NCI-H774 (cell line): ENCODE measurements around the gene TNFAIP3.
"Not testable (repeated sequence)": the region's sequence is repeated elsewhere in the genome, so short reads cannot be mapped to it uniquely, and the experiment has no call there.

ENCODE experiments used
- DNase-seq: peaks from one replicate; lab custom pipeline; 2025; lab: John Stamatoyannopoulos, UW

The TNFAIP3 gene

DNA sequence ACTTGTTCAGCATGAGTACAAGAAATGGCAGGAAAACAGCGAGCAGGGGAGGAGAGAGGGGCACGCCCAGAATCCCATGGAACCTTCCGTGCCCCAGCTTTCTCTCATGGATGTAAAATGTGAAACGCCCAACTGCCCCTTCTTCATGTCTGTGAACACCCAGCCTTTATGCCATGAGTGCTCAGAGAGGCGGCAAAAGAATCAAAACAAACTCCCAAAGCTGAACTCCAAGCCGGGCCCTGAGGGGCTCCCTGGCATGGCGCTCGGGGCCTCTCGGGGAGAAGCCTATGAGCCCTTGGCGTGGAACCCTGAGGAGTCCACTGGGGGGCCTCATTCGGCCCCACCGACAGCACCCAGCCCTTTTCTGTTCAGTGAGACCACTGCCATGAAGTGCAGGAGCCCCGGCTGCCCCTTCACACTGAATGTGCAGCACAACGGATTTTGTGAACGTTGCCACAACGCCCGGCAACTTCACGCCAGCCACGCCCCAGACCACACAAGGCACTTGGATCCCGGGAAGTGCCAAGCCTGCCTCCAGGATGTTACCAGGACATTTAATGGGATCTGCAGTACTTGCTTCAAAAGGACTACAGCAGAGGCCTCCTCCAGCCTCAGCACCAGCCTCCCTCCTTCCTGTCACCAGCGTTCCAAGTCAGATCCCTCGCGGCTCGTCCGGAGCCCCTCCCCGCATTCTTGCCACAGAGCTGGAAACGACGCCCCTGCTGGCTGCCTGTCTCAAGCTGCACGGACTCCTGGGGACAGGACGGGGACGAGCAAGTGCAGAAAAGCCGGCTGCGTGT is 11.6 kb downstream of the TNFAIP3 start:
- no peak for DNase-seq

DNA sequence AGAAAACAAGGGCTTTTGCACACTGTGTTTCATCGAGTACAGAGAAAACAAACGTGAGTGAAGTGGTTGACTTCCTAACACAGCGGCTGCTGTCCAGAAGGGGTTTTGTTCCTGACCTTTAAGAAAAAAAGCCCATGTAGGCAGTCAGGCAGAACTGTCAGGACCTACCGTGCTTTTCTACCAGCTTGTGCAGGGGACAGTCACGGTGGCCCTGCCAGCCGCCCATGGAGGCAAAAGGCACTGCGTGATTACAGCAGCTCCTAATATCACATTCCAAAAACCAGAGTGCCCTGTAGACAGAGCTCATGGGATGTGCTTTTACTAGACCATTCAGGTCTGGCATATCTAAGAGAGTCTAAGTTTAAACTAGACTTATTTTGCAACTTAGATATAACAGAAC is 12.2 kb downstream of the TNFAIP3 start:
- DNase-seq = no peak

DNA sequence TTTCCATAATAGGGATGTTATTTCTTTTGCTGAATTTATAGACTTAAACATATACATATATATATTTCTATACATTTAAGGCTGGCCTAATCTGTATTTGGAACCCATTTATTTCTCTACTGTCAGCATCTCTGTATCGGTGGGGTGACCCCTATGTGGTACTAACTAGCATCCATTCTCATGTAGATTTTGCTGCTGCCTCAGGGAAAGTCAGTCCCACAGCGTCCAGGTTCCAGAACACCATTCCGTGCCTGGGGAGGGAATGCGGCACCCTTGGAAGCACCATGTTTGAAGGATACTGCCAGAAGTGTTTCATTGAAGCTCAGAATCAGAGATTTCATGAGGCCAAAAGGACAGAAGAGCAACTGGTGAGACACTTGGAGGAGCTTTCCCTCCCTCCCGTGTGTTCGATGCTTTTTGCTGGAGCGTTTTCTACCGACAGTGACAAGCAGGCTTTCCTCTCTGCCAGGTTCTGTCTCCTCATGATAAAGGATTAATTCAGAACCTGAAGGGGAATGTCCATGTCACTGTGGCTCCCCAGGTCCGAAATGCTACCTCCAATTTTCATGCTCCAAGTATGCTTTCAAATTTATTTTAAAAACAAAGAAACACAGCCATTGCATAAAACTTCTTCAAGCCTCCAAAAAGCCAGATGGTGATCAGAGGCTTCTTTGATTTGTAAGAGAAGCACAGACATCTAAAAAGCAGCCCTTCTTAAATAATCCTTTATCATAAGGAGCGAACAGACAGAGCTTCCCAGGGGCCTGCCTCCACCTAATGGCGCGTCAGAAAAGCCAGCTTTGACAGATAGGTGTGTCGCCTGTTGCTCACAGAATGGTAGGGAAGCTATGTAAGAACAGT is 13.1 kb downstream of the TNFAIP3 start:
- DNase-seq = no peak

DNA sequence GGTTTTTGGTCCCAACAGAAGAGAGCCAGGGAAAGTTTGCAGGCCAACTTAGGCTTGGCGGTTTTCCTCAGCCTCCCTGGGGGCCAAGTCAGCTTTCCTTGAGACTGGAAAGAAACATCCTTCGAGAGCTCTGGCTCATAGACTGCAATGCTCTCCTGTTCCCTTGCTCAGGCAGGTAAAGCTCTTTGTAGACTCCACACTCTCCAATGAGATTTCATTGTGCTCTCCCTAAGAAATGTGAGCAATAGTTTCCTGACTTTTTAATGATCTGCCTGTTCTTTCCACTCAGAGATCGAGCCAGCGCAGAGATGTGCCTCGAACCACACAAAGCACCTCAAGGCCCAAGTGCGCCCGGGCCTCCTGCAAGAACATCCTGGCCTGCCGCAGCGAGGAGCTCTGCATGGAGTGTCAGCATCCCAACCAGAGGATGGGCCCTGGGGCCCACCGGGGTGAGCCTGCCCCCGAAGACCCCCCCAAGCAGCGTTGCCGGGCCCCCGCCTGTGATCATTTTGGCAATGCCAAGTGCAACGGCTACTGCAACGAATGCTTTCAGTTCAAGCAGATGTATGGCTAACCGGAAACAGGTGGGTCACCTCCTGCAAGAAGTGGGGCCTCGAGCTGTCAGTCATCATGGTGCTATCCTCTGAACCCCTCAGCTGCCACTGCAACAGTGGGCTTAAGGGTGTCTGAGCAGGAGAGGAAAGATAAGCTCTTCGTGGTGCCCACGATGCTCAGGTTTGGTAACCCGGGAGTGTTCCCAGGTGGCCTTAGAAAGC is 13.9 kb downstream of the TNFAIP3 start:
- DNase-seq = no peak

DNA sequence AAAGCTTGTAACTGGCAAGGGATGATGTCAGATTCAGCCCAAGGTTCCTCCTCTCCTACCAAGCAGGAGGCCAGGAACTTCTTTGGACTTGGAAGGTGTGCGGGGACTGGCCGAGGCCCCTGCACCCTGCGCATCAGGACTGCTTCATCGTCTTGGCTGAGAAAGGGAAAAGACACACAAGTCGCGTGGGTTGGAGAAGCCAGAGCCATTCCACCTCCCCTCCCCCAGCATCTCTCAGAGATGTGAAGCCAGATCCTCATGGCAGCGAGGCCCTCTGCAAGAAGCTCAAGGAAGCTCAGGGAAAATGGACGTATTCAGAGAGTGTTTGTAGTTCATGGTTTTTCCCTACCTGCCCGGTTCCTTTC is 14.4 kb downstream of the TNFAIP3 start:
- DNase-seq = no peak

DNA sequence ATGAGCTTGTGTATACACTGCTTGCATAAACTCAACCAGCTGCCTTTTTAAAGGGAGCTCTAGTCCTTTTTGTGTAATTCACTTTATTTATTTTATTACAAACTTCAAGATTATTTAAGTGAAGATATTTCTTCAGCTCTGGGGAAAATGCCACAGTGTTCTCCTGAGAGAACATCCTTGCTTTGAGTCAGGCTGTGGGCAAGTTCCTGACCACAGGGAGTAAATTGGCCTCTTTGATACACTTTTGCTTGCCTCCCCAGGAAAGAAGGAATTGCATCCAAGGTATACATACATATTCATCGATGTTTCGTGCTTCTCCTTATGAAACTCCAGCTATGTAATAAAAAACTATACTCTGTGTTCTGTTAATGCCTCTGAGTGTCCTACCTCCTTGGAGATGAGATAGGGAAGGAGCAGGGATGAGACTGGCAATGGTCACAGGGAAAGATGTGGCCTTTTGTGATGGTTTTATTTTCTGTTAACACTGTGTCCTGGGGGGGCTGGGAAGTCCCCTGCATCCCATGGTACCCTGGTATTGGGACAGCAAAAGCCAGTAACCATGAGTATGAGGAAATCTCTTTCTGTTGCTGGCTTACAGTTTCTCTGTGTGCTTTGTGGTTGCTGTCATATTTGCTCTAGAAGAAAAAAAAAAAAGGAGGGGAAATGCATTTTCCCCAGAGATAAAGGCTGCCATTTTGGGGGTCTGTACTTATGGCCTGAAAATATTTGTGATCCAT is 15.3 kb downstream of the TNFAIP3 start:
- no peak for DNase-seq

DNA sequence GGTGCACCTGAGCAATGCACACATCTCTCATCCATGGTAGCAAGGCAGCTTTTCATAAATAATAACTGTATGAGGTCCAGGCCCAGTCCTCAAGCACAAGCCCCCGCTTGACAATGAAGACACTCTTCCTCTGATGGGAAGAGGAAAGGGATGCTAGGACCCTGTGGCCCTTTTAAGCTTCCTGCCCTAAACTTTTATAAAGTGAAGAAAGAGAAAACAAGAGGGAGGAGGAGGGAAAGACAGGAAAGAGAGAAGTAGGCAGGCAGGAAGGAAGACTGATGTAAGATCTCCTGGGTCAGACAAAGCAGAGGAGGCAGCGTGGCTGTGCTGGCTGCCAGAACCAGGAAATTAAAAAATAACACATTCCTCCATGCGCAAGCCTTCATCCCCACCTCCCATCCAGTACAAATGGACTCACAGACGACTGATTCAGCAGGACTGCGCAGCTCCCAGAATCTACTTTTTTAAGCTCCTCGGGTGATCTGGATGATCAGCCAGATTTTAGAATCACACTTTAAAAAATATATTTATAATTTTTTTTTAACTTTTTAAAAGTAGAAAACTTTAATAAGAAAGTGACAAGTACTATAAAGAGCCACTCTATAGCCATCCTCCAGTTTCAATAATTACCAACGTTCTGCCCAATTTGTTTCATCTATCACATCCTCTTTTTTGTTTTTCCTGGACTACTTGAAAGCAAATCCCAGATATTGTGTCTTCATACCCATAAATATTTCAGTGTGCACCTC is 16.5 kb downstream of the TNFAIP3 start:
- no peak for DNase-seq

DNA sequence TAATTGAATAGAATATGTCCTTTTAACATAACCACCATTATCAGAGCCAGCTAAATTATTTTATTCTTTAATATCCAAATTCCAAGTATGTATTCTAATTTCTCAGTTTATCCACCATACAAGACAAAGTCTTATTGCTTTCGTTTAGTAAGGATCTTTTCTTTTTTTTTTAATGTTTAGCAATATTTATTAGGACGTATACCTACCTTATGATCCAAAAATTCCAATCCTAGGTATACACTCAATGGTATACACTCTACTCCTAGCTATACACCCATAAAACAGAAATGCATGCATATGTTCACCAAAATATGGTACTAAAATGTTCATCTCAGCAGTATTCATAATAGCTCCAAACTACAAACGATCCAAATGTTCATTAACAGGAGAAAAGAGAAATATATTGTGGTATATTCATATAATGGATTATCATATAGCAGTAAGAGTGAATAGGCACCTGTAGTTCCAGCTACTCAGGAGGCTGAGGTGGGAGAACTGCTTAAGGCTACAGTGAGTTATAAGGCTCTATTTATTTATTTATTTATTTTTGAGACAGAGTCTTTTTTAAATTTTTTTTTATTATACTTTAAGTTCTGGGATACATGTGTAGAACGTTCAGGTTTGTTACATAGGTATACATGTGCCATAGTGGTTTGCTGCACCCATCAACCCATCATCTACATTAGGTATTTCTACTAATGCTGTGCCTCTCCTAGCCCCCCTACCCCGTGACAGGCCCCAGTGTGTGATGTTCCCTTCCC is 17.3 kb downstream of the TNFAIP3 start:
- no peak for DNase-seq

DNA sequence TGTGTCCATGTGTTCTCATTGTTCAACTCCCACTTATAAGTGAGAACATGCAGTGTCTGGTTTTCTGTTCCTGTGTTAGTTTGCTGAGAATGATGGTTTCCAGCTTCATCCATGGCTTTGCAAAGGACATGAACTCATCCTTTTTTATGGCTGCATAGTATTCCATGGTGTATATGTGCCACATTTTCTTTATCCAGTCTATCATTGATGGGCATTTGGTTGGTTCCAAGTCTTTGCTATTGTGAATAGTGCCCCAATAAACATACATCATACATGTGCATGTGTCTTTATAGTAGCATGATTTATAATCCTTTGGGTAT is 17.8 kb downstream of the TNFAIP3 start:
- DNase-seq = not testable (repeated sequence)

DNA sequence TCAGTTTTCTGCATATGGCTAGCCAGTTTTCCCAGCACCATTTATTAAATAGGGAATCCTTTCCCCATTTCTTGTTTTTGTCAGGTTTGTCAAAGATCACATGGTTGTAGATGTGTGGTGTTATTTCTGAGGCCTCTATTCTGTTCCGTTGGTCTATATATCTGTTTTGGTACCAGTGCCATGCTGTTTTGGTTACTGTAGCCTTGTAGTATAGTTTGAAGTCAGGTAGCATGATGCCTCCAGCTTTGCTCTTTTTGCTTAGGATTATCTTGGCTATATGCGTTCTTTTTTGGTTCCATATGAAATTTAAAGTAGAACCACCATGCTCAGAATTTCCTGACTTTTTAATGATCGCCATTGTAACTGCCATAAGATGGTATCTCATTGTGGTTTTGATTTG is 19.2 kb downstream of the TNFAIP3 start:
- not testable (repeated sequence) for DNase-seq

DNA sequence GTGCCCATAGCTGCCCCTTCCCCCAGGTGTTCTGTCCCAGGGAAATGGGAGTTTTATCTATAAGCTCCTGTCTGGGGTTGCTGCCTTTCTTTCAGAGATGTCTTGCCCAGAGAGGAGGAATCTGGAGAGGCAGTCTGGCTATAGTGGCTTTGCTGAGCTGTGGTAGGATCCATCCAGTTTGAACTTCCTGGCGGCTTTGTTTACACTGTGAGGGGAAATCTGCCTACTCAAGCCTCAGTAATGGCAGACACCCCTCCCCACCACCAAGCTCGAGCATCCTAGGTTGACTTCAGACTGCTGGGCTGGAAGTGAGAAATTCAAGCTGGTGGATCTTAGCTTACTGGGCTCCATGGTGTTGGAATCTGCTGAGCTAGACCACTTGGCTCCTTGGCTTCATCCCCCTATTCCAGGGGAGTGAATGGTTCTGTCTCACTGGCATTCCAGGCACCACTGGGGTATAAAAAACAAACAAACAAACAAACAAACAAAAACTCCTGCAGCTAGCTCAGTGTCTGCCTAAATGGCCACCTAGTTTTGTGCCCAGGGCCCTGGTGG is 24.0 kb downstream of the TNFAIP3 start:
- DNase-seq = no peak

DNA sequence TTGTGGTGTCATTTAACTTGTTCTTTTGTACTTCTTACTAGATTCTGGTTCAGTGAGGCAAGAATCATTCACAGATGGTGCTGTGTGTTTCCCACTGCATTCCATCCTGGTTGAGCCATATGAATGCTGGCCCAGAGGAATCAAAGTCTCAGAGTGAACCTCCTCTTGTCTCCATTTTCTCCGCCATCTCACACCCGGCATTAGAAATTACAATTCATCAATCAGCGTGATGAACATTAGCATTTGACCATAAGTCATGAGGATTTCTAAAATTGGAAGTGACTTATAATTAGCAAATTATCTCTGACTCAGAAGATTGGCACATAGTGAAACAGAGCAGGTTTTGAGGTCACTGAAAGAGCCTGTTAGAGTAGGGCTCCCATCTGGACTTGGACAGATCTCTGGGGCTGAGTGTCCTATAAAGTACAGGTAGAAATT is 25.2 kb downstream of the TNFAIP3 start:
- DNase-seq = no peak

DNA sequence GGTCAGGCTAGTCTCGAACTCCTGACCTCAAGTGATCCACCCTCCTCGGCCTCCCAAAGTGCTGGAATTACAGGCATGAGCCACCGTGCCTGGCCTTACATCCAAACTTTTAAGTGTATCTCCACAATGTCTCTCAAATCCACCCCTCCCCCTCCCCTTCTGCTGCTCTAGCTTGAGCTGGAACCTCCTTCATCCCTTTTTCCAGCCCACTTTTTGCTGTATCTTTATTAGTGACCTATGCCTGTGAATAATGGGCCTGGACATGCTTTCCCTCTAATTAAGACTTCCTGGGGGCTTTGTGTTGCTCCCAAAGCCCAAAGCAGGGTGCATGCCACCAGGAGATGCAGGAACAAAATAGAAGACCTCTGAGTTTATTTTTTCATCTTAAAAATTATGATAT is 26.1 kb downstream of the TNFAIP3 start:
- DNase-seq = no peak

DNA sequence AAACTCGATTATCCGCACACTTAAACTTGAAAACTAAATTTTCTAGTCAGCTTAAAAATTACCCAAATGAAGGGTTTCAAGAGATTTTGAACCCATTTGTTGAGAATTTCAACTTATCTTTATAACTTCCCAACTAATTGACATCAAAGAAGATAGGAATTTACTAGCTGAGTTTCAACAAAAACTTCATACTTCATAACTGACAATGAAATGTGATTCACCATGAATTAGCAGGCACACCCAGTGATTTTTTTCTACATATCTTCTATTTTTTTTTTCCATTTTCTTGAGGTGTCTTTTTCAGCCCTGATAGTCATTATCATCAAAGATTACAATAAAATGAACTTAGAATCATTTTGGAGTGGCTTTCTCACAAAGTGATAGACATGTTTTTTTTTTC is 26.7 kb downstream of the TNFAIP3 start:
- DNase-seq = no peak

DNA sequence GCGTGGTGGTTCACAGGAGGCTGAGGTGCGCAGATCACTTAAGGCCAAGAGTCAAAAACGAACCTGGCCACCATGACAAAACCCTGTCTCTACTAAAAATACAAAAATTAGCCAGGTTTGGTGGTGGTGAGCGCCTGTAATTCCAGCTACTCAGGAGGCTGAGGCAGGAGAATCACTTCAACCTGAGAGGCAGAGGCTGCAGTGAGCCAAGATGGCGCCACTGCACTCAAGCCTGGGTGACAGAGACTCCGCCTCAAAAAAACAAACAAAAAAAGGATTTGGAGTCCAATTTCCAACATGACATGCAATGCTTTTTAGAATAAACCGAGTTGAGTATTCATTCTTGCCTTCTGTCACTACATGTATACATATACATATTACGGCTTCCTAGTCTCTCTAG is 27.3 kb downstream of the TNFAIP3 start:
- not testable (repeated sequence) for DNase-seq

DNA sequence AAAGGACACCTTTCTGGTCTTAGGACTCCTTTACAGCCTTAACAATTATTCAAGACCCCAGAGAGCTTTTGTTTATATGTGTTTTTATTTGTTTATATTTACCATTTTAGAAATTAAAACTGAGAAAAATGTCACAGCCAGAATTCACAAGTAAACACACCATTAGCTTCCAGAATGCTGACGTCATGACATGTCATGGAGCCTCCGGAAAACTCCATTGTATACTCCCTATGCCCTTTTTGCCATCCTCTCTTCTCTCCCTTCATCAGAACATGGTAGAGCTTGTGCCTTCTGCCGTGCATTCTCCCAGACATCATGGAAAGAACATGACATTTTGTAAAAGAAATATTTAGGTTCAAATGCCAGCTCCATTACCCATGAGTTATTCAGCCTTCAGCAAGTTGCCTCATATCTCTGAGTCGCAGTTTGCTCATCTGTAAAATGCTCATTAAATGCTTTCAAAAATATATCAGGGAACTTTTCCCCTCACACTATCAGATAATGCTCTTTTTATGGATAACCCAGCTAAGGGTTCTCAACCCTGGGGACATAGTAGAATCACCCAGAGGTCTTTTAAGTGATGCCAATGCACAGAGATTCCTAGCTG is 27.8 kb downstream of the TNFAIP3 start:
- no peak for DNase-seq

DNA sequence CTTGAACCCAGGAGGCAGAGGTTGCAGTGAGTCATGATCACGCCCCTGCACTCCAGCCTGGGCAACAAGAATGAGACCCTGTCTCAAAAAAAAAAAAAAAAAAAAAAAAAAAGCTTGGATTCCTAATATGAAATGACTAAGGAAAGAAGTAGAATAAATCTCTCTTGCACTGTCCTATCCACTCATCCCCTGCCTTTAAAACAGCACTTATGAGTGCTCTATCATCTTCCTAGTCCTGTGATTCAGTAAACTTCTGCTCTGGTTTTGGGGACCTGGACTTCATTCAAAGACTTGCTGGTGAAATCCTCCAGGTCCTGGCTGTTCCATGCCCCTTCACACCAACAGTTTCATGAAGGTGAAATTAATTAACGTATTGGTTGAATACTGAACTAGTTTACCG is 29.6 kb downstream of the TNFAIP3 start:
- no peak for DNase-seq

DNA sequence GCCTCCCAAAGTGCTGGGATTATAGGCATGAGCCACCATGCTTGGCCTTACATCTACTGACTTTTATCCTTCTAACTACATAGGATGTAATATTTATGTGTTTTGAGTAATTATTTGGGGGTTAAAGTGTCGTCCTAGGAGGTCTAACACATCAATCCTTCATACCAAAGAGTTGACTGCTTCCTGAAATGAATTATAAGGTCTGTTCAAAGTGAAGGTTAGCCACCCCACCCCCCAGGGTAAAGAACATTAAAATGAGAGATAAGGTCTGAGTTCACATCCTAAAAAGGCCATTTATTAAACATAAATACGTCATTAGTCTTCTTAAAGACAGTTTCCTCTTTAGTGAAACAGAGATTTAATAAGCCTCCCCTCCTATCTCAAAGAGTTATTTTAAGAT is 33.8 kb downstream of the TNFAIP3 start:
- DNase-seq = no peak

DNA sequence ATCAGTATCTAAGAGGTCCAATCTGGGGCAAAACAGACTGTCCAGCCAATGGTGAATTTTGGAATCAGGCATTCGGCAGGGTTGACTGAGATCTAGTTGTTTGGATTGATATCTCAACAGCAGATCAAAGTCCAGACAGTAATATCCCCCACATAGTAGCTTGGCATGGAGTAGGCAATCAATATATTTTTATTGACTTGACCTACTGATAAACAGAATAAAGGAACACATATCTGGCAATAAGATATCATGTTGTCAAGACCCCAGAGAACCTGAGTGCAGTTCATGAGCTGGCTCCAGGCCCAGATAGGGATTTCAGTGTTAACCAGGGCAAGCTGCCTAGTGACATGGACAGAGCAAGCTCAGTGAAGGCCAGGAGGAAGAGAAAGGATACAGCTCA is 34.4 kb downstream of the TNFAIP3 start:
- DNase-seq = no peak

DNA sequence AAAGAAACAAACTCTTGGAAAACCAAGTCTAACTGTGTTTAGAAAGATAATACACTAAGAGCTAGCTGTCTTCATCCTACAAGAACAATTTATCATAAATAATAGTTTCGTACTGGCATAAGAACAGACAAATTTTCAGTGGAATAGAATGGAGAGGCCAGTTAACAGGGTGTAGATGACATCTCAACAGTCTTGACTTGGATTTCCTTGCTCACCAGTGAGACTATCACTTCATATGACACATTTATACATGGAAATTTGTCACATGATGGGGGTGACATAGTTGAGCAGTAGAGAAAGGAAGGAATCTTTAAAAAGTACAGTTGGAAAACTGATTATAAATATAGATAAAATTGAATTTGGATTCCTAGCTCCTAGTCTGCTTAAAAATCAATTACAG is 35.6 kb downstream of the TNFAIP3 start:
- no peak for DNase-seq
